Measurements from ENCODE around the gene UXS1. TPM values are rescaled to one million over a fixed set of nuclear protein-coding genes. Genes with fewer than 3 reads are reported as not detected.

Gene UXS1
- total and polyA plus RNA-seq, 7 donors, result 8.4 to 59.8 (median 21.3) TPM

DNA sequence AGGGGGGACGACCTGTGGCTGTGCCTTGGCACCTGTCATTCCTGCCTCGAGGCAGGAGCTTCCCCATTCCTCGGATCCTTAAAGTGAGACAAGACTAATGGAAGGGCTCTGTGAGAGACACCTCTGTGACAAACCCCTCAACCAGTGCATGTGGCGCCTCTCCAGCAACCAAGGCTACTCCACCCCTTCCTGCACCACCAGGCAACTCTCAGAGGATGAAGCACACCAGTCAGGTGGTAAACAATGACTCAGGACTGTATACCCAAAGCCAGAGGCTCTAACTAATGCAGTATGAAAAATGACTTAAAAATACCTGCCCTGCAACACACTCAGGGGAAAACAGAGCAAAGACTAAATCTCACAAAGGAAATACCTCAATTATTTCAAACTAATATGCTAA, 136.9 kb downstream of the UXS1 start:
- WGBS, 2 donors, result 63 to 74% methylated on average over 4 of the region's 4 CpGs
- H3K4me1 ChIP-seq, result no peaks in the 10 kb centered on the region
- no peaks in the 10 kb centered on the region for H3K36me3 ChIP-seq
- intact Hi-C loops (cut with DNase I), result no loop called here
- no peaks in the 10 kb centered on the region for H3K27me3 ChIP-seq
- DNase-seq, result no peak
- no peak overlapping the region for H3K4me3 ChIP-seq
- no peaks in the 10 kb centered on the region for H3K9me3 ChIP-seq
- no peak overlapping the region for H3K27ac ChIP-seq
- TF ChIP-seq POLR2A (IDR thresholded peaks at IDR 0.05) (no peak), EP300 (IDR thresholded peaks at IDR 0.05) (no peak), POLR2AphosphoS5 (IDR thresholded peaks at IDR 0.05) (no peak)
- TF ChIP-seq, protein P1, sequence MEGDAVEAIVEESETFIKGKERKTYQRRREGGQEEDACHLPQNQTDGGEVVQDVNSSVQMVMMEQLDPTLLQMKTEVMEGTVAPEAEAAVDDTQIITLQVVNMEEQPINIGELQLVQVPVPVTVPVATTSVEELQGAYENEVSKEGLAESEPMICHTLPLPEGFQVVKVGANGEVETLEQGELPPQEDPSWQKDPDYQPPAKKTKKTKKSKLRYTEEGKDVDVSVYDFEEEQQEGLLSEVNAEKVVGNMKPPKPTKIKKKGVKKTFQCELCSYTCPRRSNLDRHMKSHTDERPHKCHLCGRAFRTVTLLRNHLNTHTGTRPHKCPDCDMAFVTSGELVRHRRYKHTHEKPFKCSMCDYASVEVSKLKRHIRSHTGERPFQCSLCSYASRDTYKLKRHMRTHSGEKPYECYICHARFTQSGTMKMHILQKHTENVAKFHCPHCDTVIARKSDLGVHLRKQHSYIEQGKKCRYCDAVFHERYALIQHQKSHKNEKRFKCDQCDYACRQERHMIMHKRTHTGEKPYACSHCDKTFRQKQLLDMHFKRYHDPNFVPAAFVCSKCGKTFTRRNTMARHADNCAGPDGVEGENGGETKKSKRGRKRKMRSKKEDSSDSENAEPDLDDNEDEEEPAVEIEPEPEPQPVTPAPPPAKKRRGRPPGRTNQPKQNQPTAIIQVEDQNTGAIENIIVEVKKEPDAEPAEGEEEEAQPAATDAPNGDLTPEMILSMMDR (IDR thresholded peaks at IDR 0.05), result no peak

DNA sequence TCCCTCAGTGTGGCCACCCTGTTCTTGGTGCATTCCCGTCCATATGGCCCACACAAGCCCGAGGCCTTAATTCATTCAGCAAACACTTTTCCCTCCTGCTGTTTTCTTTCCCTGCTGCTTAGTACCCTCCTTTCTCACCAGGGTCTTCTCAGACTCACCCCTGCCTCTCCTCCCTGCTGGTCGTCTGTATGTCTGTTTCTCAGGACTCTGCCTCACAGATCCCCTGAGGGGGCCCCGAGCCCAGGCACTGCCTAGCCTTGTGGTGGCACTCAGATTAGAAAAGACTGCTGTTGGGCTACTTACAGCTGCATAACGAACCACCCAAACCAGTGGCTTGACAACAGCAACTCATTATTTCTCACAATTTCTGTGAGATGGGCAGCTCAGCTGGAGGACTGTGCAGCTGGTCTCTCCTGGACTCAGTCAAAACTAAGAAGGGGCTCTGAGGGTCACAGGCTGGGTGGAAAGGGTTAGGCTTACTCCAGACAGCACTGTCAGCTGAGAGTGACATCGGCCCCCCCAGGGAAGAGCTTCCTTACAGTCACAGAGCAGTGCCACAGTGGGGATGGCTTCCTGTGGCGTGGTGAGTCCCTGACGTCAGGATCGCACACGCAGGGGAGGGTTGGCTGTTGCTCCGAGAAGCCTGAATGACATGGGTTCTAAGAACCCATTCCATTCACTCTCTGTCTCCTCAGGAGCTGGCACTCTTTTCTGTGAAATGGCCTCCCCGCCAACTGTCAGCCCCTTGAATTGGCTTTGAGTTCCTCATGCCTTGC, 139.0 kb downstream of the UXS1 start:
- Histone ChIP-seq H3K9me3 (no peaks in the 10 kb centered on the region), H3K36me3 (no peaks in the 10 kb centered on the region), H3K4me3 (no peak overlapping the region), H3K27me3 (no peaks in the 10 kb centered on the region), H3K27ac (no peak overlapping the region), H3K4me1 (no peaks in the 10 kb centered on the region)
- WGBS, 2 donors, result 84 to 89% methylated on average over 12 of the region's 12 CpGs
- DNase-seq, result no peak
- TF ChIP-seq, protein P1 (IDR thresholded peaks at IDR 0.05), result no peak
- no peak for TF ChIP-seq EP300 (IDR thresholded peaks at IDR 0.05)
- TF ChIP-seq POLR2A (IDR thresholded peaks at IDR 0.05), result no peak
- no peak for TF ChIP-seq POLR2AphosphoS5 (IDR thresholded peaks at IDR 0.05)
- intact Hi-C loops (cut with DNase I), result no loop called here

DNA sequence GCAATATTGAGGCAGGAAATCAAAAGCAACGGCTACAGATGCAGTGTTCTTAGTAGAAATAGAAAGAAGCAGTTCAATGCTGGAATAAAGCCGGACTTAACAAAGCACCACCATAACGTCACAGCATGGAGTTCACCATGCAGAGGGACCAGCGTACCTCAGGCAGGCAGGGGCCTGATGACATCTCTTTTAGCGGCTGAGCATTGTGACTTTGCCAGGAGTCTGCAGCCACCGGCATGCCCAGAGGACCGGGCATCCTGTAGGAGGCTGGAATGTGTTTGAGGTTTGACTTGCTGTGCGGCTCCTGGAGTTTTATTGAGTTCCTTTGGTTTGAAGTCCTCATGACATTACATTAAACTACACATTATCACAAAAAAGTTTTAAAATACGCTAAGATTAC, 139.8 kb downstream of the UXS1 start:
- intact Hi-C loops (cut with DNase I), result no loop called here
- no peaks in the 10 kb centered on the region for H3K9me3 ChIP-seq
- no peaks in the 10 kb centered on the region for H3K4me1 ChIP-seq
- H3K27ac ChIP-seq, result no peak overlapping the region
- DNase-seq, result no peak
- TF ChIP-seq POLR2A (IDR thresholded peaks at IDR 0.05), result no peak
- TF ChIP-seq EP300 (IDR thresholded peaks at IDR 0.05), result no peak
- no peak for TF ChIP-seq POLR2AphosphoS5 (IDR thresholded peaks at IDR 0.05)
- TF ChIP-seq, protein P1 (IDR thresholded peaks at IDR 0.05), result no peak
- 92% methylated on average over 9 of the region's 9 CpGs for WGBS, 2 donors
- no peaks in the 10 kb centered on the region for H3K36me3 ChIP-seq
- no peak overlapping the region for H3K4me3 ChIP-seq
- no peaks in the 10 kb centered on the region for H3K27me3 ChIP-seq

DNA sequence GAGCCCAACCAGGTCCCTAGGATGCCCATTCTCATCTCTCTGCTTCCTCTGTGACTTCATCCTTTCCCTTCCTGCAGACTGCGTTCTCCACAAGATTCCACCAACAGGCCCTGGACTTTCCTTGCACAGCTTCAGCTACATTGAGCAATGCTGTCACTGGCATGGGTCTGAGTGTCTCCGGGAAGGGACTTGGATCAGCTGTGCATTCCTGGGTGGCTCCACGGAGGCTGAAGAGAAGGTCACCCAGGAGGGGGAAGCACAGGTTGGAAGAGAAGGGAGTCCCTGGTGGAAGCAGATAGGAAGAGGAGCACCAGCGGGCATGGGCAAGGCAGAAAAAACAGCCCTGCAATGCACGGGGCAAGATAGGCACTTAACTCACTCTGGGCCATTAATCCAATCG, 140.5 kb downstream of the UXS1 start:
- no peaks in the 10 kb centered on the region for H3K4me1 ChIP-seq
- H3K36me3 ChIP-seq, result no peaks in the 10 kb centered on the region
- 93 to 94% methylated on average over 6 of the region's 6 CpGs for WGBS, 2 donors
- TF ChIP-seq POLR2A (IDR thresholded peaks at IDR 0.05) (no peak), EP300 (IDR thresholded peaks at IDR 0.05) (no peak), POLR2AphosphoS5 (IDR thresholded peaks at IDR 0.05) (no peak)
- TF ChIP-seq, protein P1 (IDR thresholded peaks at IDR 0.05), result no peak
- intact Hi-C loops (cut with DNase I), result no loop called here
- H3K27ac ChIP-seq, result no peak overlapping the region
- H3K27me3 ChIP-seq, result no peaks in the 10 kb centered on the region
- no peak overlapping the region for H3K4me3 ChIP-seq
- H3K9me3 ChIP-seq, result no peaks in the 10 kb centered on the region
- DNase-seq, result no peak

DNA sequence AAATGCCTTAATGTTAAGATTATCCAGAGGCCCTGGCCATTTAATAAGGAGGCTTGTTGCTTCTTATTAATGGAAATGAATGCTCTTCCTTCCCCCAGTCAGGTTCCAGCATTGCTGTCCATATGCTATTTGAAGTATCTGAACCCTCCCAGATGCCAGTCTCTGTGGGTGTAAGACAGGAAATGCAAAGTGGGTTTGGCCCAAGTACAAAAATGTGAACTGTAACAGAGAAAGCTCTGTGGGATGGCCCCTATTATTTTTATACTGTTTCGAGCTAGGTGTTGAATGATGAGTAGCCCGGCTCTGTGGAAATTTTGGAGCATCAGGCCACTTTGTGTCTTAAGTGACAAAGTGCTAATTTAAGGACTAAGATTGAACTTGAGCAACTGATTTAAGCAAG, 141.0 kb downstream of the UXS1 start:
- intact Hi-C loops (cut with DNase I), result no loop called here
- TF ChIP-seq EP300 (IDR thresholded peaks at IDR 0.05) (no peak), POLR2A (IDR thresholded peaks at IDR 0.05) (no peak), POLR2AphosphoS5 (IDR thresholded peaks at IDR 0.05) (no peak)
- TF ChIP-seq, protein P1 (IDR thresholded peaks at IDR 0.05), result no peak
- no peaks in the 10 kb centered on the region for H3K9me3 ChIP-seq
- H3K36me3 ChIP-seq, result no peaks in the 10 kb centered on the region
- H3K4me3 ChIP-seq, result no peak overlapping the region
- no peak overlapping the region for H3K27ac ChIP-seq
- WGBS, 2 donors, result 67 to 86% methylated on average over 2 of the region's 2 CpGs
- no peaks in the 10 kb centered on the region for H3K27me3 ChIP-seq
- no peak for DNase-seq
- no peaks in the 10 kb centered on the region for H3K4me1 ChIP-seq

Measured in sigmoid colon (tissue), 7 donors.